Keratinocyte (primary cell): ENCODE measurements around the gene SUN3. TPM values are rescaled to one million over a fixed set of nuclear protein-coding genes. Genes with fewer than 3 reads are reported as not detected.

Experiments
- DNase-seq: peaks from one replicate; pipeline ENCODE4 v3.0.0-alpha.2; 2011; ENCODE audit warnings: low read depth, missing footprints, low spot score
- FAIRE-seq: peaks from 2 replicates; lab custom pipeline; 2011; peaks lifted over from hg19 to GRCh38; lab: Jason Lieb, UNC
- H2AFZ ChIP-seq: 2 replicates; pipeline ENCODE4 v1.6.0; 2012; ENCODE audit warnings: low read length, control low read depth, inconsistent platforms; ENCODE audit not compliant: control insufficient read depth
- H3K27ac ChIP-seq: 2 replicates; pipeline ENCODE4 v1.5.1; 2011; ENCODE audit warnings: low read length; ENCODE audit not compliant: control insufficient read depth, insufficient read depth
- H3K27me3 ChIP-seq: 3 replicates; pipeline ENCODE4 v1.6.0; 2011; ENCODE audit warnings: low read length; ENCODE audit not compliant: control insufficient read depth, insufficient read depth; ENCODE audit errors: extremely low read depth
- H3K36me3 ChIP-seq, 2 experiments: 2 replicates in 1 of 2; 3 replicates in 1 of 2; pipeline ENCODE4 v1.5.1; 2011; ENCODE audit warnings: low read length in 2 of 2, mild to moderate bottlenecking in 1 of 2; ENCODE audit not compliant: control insufficient read depth in 2 of 2, insufficient read depth in 2 of 2; ENCODE audit errors: extremely low read depth in 1 of 2
- H3K4me1 ChIP-seq: 3 replicates; pipeline ENCODE4 v1.5.1; 2011; ENCODE audit warnings: low read length; ENCODE audit not compliant: control insufficient read depth, insufficient read depth; ENCODE audit errors: extremely low read depth
- H3K4me2 ChIP-seq: 3 replicates; pipeline ENCODE4 v1.6.0; 2011; ENCODE audit warnings: low read depth, low read length; ENCODE audit not compliant: control insufficient read depth, insufficient read depth; ENCODE audit errors: extremely low read depth
- H3K4me3 ChIP-seq, 3 experiments: fragments of 200-600 bp in 1 of 3; sonication (generic) in 1 of 3; 2 replicates in 2 of 3; 3 replicates in 1 of 3; pipeline ENCODE4 v1.5.1; 2011 to 2016; ENCODE audit warnings: low read length in 3 of 3, mild to moderate bottlenecking in 3 of 3, control low read depth in 2 of 3, inconsistent platforms in 1 of 3, low read depth in 1 of 3, mixed read lengths in 1 of 3, mixed run types in 1 of 3, moderate library complexity in 1 of 3; ENCODE audit not compliant: control insufficient read depth in 2 of 3, insufficient read depth in 2 of 3; ENCODE audit errors: extremely low read depth in 1 of 3
- H3K79me2 ChIP-seq: 2 replicates; pipeline ENCODE4 v1.6.0; 2012; ENCODE audit warnings: low read length; ENCODE audit not compliant: control insufficient read depth, insufficient read depth
- H3K9ac ChIP-seq: 3 replicates; pipeline ENCODE4 v1.6.0; 2011; ENCODE audit warnings: low read length; ENCODE audit not compliant: control insufficient read depth, insufficient read depth; ENCODE audit errors: extremely low read depth
- H3K9me1 ChIP-seq: 3 replicates; pipeline ENCODE4 v1.6.0; 2011; ENCODE audit warnings: low read length; ENCODE audit not compliant: control insufficient read depth, insufficient read depth; ENCODE audit errors: extremely low read depth
- H3K9me3 ChIP-seq: 2 replicates; pipeline ENCODE4 v1.5.1; 2012; ENCODE audit warnings: low read depth, low read length; ENCODE audit not compliant: control insufficient read depth
- H4K20me1 ChIP-seq: 3 replicates; pipeline ENCODE4 v1.6.0; 2011; ENCODE audit warnings: low read length; ENCODE audit not compliant: control insufficient read depth, insufficient read depth; ENCODE audit errors: extremely low read depth
- EZH2 ChIP-seq: IDR thresholded peaks from one replicate; pipeline ENCODE4 v1.6.1; 2012; ENCODE audit warnings: inconsistent platforms, mild to moderate bottlenecking, low read length, moderate library complexity
- dilution Hi-C: fragments of 300-500 bp; cut with MboI; formaldehyde crosslinking; loops from one replicate; pipeline ENCODE4 v1.7.0; 2020; ENCODE audit warnings: low sequenced_read_pairs; ENCODE audit not compliant: extremely low pct_ligation_motif_present
- polyA plus RNA-seq, 5 experiments: library from polyadenylated mRNA; depleted of rRNA in 3 of 5; stranded (reverse) in 3 of 5; stranded (forward) in 1 of 5; unstranded in 1 of 5; fragments of >200 nt; gene quantifications; 1 replicate in 1 of 5; 2 replicates in 3 of 5; 3 replicates in 1 of 5; pipeline versions ENCODE4 v1.2.1 to v1.2.3, GENCODE V29; 2011 to 2012; ENCODE audit warnings: missing spikeins in 2 of 5, low read depth in 1 of 5, low replicate concordance in 1 of 5
- TF ChIP-seq, protein P1 (sequence below), 3 experiments: IDR thresholded peaks in 1 of 3; conservative IDR thresholded peaks in 1 of 3; optimal IDR thresholded peaks in 1 of 3; 2 replicates in 2 of 3; 3 replicates in 1 of 3; pipeline versions ENCODE3 to v1.5.1; 2011; ENCODE audit warnings: low read length in 3 of 3, mild to moderate bottlenecking in 3 of 3, moderate library complexity in 2 of 3, control low read depth in 1 of 3, inconsistent platforms in 1 of 3; ENCODE audit not compliant: insufficient read depth in 2 of 3; ENCODE audit errors: extremely low read depth in 1 of 3

Gene SUN3
- polyA plus RNA-seq, 1 donor (not counting 4 experiments of a cell fraction or from before 2014, with no cell fraction given): not detected

DNA sequence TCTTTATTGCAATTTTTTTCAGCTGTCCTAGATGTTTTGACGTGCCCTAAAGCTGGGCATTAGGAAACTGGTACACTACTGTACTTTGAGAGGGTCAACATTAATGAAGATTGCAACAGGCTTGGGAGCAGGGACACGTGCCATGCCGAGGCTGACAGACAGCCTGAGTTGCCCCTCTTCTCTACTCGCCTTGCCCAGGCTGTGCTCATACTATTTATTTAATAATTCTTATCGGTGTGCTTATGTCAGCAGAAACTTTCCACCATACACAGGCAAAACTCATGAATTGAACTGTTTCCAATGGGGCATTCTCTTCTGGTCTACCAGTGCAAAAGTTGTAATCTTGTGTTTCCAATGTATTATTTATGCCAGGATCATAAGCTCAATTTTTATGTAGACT is 30.8 kb upstream of the SUN3 start:
- Histone ChIP-seq H3K36me3 (no peaks in the 10 kb centered on the region), H3K9ac (no peak overlapping the region), H3K27me3 (no peaks in the 10 kb centered on the region), H3K9me3 (no peaks in the 10 kb centered on the region), H3K4me1 (no peaks in the 10 kb centered on the region), H4K20me1 (no peaks in the 10 kb centered on the region), H3K4me2 (no peak overlapping the region), H3K79me2 (no peaks in the 10 kb centered on the region), H3K4me3 (no peak overlapping the region), H3K27ac (no peak overlapping the region), H2AFZ (no peak overlapping the region), H3K9me1 (no peaks in the 10 kb centered on the region)
- DNase-seq (no peak), FAIRE-seq (no peak)
- dilution Hi-C loops: no loop called here
- TF ChIP-seq EZH2: no peak
- TF ChIP-seq, protein P1, sequence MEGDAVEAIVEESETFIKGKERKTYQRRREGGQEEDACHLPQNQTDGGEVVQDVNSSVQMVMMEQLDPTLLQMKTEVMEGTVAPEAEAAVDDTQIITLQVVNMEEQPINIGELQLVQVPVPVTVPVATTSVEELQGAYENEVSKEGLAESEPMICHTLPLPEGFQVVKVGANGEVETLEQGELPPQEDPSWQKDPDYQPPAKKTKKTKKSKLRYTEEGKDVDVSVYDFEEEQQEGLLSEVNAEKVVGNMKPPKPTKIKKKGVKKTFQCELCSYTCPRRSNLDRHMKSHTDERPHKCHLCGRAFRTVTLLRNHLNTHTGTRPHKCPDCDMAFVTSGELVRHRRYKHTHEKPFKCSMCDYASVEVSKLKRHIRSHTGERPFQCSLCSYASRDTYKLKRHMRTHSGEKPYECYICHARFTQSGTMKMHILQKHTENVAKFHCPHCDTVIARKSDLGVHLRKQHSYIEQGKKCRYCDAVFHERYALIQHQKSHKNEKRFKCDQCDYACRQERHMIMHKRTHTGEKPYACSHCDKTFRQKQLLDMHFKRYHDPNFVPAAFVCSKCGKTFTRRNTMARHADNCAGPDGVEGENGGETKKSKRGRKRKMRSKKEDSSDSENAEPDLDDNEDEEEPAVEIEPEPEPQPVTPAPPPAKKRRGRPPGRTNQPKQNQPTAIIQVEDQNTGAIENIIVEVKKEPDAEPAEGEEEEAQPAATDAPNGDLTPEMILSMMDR (optimal IDR thresholded peaks at IDR 0.05 in 1 of 3, IDR thresholded peaks at IDR 0.05 in 1 of 3, conservative IDR thresholded peaks at IDR 0.05 in 1 of 3; ENCODE audit: extremely low read depth in 1 of 3, insufficient read depth in 2 of 3, low read length in 3 of 3): no peak

DNA sequence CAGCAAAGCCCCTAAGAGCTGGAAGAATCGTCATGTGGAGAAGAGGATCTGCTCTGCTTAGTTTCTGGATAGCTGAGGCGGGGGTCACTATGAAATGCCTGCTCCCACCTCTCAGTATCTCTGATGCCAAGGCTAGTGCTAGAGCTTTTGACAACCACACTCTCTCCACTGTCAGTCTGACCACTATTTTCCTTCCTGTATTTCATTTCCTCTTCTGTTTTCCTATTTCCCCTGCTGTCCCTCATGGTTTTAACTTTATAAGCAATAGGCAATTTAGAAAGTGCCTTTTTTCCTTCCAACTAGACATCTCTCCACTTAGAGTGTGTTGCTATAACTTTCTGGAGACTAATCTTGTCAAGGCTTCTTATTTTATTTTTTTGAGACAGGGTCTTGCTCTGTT is 30.1 kb upstream of the SUN3 start:
- TF ChIP-seq EZH2: no peak
- TF ChIP-seq, protein P1 (optimal IDR thresholded peaks at IDR 0.05 in 1 of 3, IDR thresholded peaks at IDR 0.05 in 1 of 3, conservative IDR thresholded peaks at IDR 0.05 in 1 of 3; ENCODE audit: extremely low read depth in 1 of 3, insufficient read depth in 2 of 3, low read length in 3 of 3): no peak
- FAIRE-seq: no peak
- H4K20me1 ChIP-seq: no peaks in the 10 kb centered on the region
- no peaks in the 10 kb centered on the region for H3K4me1 ChIP-seq
- dilution Hi-C loops: no loop called here
- no peak overlapping the region for H3K4me2 ChIP-seq
- no peaks in the 10 kb centered on the region for H3K9me3 ChIP-seq
- no peak overlapping the region for H3K9ac ChIP-seq
- no peaks in the 10 kb centered on the region for H3K9me1 ChIP-seq
- H3K36me3 ChIP-seq: no peaks in the 10 kb centered on the region
- DNase-seq: no peak
- H3K27me3 ChIP-seq: no peaks in the 10 kb centered on the region
- no peaks in the 10 kb centered on the region for H3K79me2 ChIP-seq
- no peak overlapping the region for H3K4me3 ChIP-seq
- H3K27ac ChIP-seq: no peak overlapping the region
- H2AFZ ChIP-seq: no peak overlapping the region
